HepG2 (cell line): ENCODE measurements around the gene TREM1. TPM values are rescaled to one million over a fixed set of nuclear protein-coding genes. Genes with fewer than 3 reads are reported as not detected.

Experiments used
- ATAC-seq: fragments of 200-7000 bp; cut with Tn5 transposase; 3 replicates; pipeline ENCODE4 v1.9.1; 2020; ENCODE audit warnings: mild to moderate bottlenecking, moderate library complexity
- BruUV-seq: library from RNA; stranded (reverse); fragments of 400-500 nt; replicated peaks from 2 replicates; lab custom pipeline; 2021; lab: Mats Ljungman, UMichigan
- CTCF ChIA-PET: fragments of 300-600 bp; formaldehyde crosslinking; extraction: SDS; loops from one replicate; lab custom pipeline; 2021; ENCODE audit warnings: low total read pairs, inconsistent platforms, low intra/inter-chr PET ratio; lab: Yijun Ruan, JAX
- POLR2A ChIA-PET: fragments of 350-600 bp; sonication (Branson Sonifier 250); formaldehyde crosslinking; loops from one replicate; lab custom pipeline; 2020; ENCODE audit warnings: antibody characterized with exemption, inconsistent platforms; lab: Yijun Ruan, JAX
- DNase-seq: peaks from one replicate; pipeline ENCODE4 v3.0.0-alpha.2; 2015; ENCODE audit warnings: low spot score
- FAIRE-seq: peaks from 3 replicates; lab custom pipeline; 2011; peaks lifted over from hg19 to GRCh38; lab: Jason Lieb, UNC
- H2AFZ ChIP-seq: one replicate; pipeline ENCODE4 v1.6.1; 2011; ENCODE audit warnings: low read length, inconsistent platforms
- H3K27ac ChIP-seq: fragments of 300-600 bp; 3 replicates; pipeline ENCODE4 v1.8.0; 2011; ENCODE audit warnings: mixed run types, mild to moderate bottlenecking, mixed read lengths, low read length, inconsistent platforms; ENCODE audit not compliant: insufficient read depth; ENCODE audit errors: extremely low read length
- H3K27me3 ChIP-seq, 2 experiments: fragments of 200-600 bp in 1 of 2; 2 replicates in 1 of 2; 3 replicates in 1 of 2; pipeline versions ENCODE4 v1.6.0 to v1.8.0; 2011; ENCODE audit warnings: low read length in 2 of 2, mild to moderate bottlenecking in 2 of 2, moderate library complexity in 2 of 2, inconsistent platforms in 1 of 2; ENCODE audit not compliant: insufficient read depth in 2 of 2, control insufficient read depth in 1 of 2
- H3K36me3 ChIP-seq, 2 experiments: fragments of 200-600 bp in 1 of 2; replicated peaks in 1 of 2; 2 replicates in 1 of 2; 3 replicates in 1 of 2; pipeline versions ENCODE4 v1.5.1 to v1.8.0; 2011; ENCODE audit warnings: low read length in 2 of 2, inconsistent platforms in 1 of 2; ENCODE audit not compliant: insufficient read depth in 2 of 2, control insufficient read depth in 1 of 2
- H3K4me1 ChIP-seq: 2 replicates; pipeline ENCODE4 v1.5.1; 2012; ENCODE audit warnings: low read length, inconsistent platforms; ENCODE audit not compliant: insufficient read depth
- H3K4me2 ChIP-seq: 2 replicates; pipeline ENCODE4 v1.6.0; 2011; ENCODE audit warnings: low read depth, low read length, inconsistent platforms
- H3K4me3 ChIP-seq, 3 experiments: fragments of 200-600 bp in 1 of 3; sonication (generic), shearing (Covaris generic) in 1 of 3; replicated peaks in 1 of 3; 2 replicates each; pipeline ENCODE4 v1.5.1; 2011 to 2016; ENCODE audit warnings: low read length in 3 of 3, inconsistent platforms in 2 of 3, low read depth in 2 of 3, mild to moderate bottlenecking in 2 of 3, control low read depth in 1 of 3, mixed read lengths in 1 of 3; ENCODE audit not compliant: insufficient read depth in 1 of 3
- H3K79me2 ChIP-seq: one replicate; pipeline ENCODE4 v1.6.1; 2011; ENCODE audit warnings: low read length, inconsistent platforms; ENCODE audit not compliant: insufficient read depth
- H3K9ac ChIP-seq: 2 replicates; pipeline ENCODE4 v1.6.0; 2011; ENCODE audit warnings: mild to moderate bottlenecking, low read depth, low read length, inconsistent platforms; ENCODE audit not compliant: insufficient read depth
- H3K9me3 ChIP-seq: 2 replicates; pipeline ENCODE4 v1.5.1; 2012; ENCODE audit warnings: mild to moderate bottlenecking, low read length
- H4K20me1 ChIP-seq: 2 replicates; pipeline ENCODE4 v1.6.0; 2011; ENCODE audit warnings: inconsistent platforms, mild to moderate bottlenecking, low read length, moderate library complexity; ENCODE audit not compliant: insufficient read depth
- ATF6 ChIP-seq: sonication (generic); formaldehyde crosslinking; conservative IDR thresholded peaks from 2 replicates; pipeline ENCODE4 v1.4.0; 2020; ENCODE audit warnings: missing genetic modification reagents
- ERF ChIP-seq: IDR thresholded peaks from 2 replicates; pipeline ENCODE4 v1.6.1; 2018; ENCODE audit warnings: missing biosample characterization, missing genetic modification reagents
- FOXM1 ChIP-seq: sonication (generic); formaldehyde crosslinking; IDR thresholded peaks from 2 replicates; pipeline ENCODE4 v1.5.0; 2020; ENCODE audit warnings: missing genetic modification reagents
- FOXO1 ChIP-seq: sonication (generic); formaldehyde crosslinking; IDR thresholded peaks from 2 replicates; pipeline ENCODE4 v1.4.0; 2020; ENCODE audit warnings: missing genetic modification reagents
- LBX2 ChIP-seq: sonication (generic); formaldehyde crosslinking; IDR thresholded peaks from 2 replicates; pipeline ENCODE4 v1.5.0; 2020; ENCODE audit warnings: missing genetic modification reagents, mild to moderate bottlenecking, borderline replicate concordance
- NR3C1 ChIP-seq: sonication (generic); formaldehyde crosslinking; IDR thresholded peaks from 2 replicates; pipeline ENCODE4 v1.4.0; 2020; ENCODE audit warnings: missing genetic modification reagents
- PRMT3 ChIP-seq: sonication (generic); formaldehyde crosslinking; IDR thresholded peaks from 2 replicates; pipeline ENCODE4 v1.8.1; 2022; ENCODE audit warnings: low read depth, mild to moderate bottlenecking, moderate library complexity, missing genetic modification reagents, borderline replicate concordance
- TEF ChIP-seq: sonication (generic); formaldehyde crosslinking; IDR thresholded peaks from 2 replicates; pipeline ENCODE4 v1.5.0; 2020; ENCODE audit warnings: missing genetic modification reagents
- ZBTB39 ChIP-seq: sonication (generic); formaldehyde crosslinking; IDR thresholded peaks from 2 replicates; pipeline ENCODE4 v1.5.0; 2020; ENCODE audit warnings: missing genetic modification reagents
- ZNF557 ChIP-seq: sonication (generic); formaldehyde crosslinking; IDR thresholded peaks from 2 replicates; pipeline ENCODE4 v1.4.0; 2020; ENCODE audit warnings: missing genetic modification reagents
- ZNF672 ChIP-seq: sonication (generic); formaldehyde crosslinking; IDR thresholded peaks from 2 replicates; pipeline ENCODE4 v1.8.1; 2022; ENCODE audit warnings: missing genetic modification reagents
- WGBS: methylation state at CpG from one replicate; pipeline ENCODE4 v1.1.6; 2017; ENCODE audit warnings: low lambda C conversion rate; 5-methylcytosine and 5-hydroxymethylcytosine counted together
- in situ Hi-C: cut with HindIII; loops from 2 replicates; pipeline ENCODE4 v1.10.0; 2017; ENCODE audit warnings: low pct_unique_long_range_greater_than_20kb; ENCODE audit not compliant: extremely low pct_ligation_motif_present
- intact Hi-C: fragments of 100-400 bp; cut with micrococcal nuclease; formaldehyde crosslinking; loops from one replicate; pipeline ENCODE4 v1.10.0; 2022; ENCODE audit not compliant: unreplicated experiment
- polyA plus RNA-seq, 8 experiments: library from polyadenylated mRNA; depleted of rRNA in 3 of 8; stranded (reverse) in 7 of 8; unstranded in 1 of 8; fragments of >200 nt; fragmentation: Illumina TruSeq in 4 of 8; extraction: Trizol in 4 of 8; gene quantifications; 2 replicates each; pipeline versions ENCODE4 v1.2.1 to v1.2.3, GENCODE V29; 2011 to 2016; ENCODE audit warnings: low read depth in 4 of 8, missing spikeins in 1 of 8, mixed read lengths in 1 of 8; ENCODE audit not compliant: insufficient read depth in 1 of 8
- total RNA-seq, 5 experiments: library from RNA; depleted of rRNA; stranded (reverse); fragments of >200 nt; fragmentation: Illumina TruSeq; extraction: Trizol; gene quantifications; 2 replicates each; pipeline ENCODE4 v1.2.3, GENCODE V29; 2016; ENCODE audit warnings: low read depth in 1 of 5
- TF ChIP-seq, protein P1 (sequence below): sonication (generic); formaldehyde crosslinking; IDR thresholded peaks from 2 replicates; pipeline ENCODE4 v1.5.1; 2020; ENCODE audit warnings: mild to moderate bottlenecking, missing genetic modification reagents, moderate library complexity

TREM1 gene
- total and polyA plus RNA-seq, 2 of the 13 experiments (the other 11 are each of a cell fraction or from before 2014, with no cell fraction given), result 0.49 TPM; not detected in 1

GRCh38 chr6:41335943-41336342 lies 49.5 kb upstream of the TREM1 start:
- no peak for FAIRE-seq
- H3K27me3 ChIP-seq, result peaks cover 10 to 60% of the 10 kb centered on the region in 2 experiments; a peak in 4 of 5 replicates
- no TSS peak for BruUV-seq
- in situ Hi-C loops (no loop called here), intact Hi-C loops (no loop called here)
- no peaks in the 10 kb centered on the region for H3K9me3 ChIP-seq
- H3K36me3 ChIP-seq, result no peaks in the 10 kb centered on the region
- no peaks in the 10 kb centered on the region for H3K79me2 ChIP-seq
- H3K9ac ChIP-seq, result no peak overlapping the region
- H3K4me1 ChIP-seq, result no peaks in the 10 kb centered on the region
- WGBS, result 42% methylated on average over 11 of the region's 11 CpGs
- no peaks in the 10 kb centered on the region for H4K20me1 ChIP-seq
- no peak overlapping the region for H3K27ac ChIP-seq
- H3K4me3 ChIP-seq, result no peak overlapping the region
- no peak for DNase-seq
- CTCF ChIA-PET, result no interaction called here
- ATAC-seq, result no peak
- no peak overlapping the region for H3K4me2 ChIP-seq
- POLR2A ChIA-PET, result no interaction called here
- no peak for TF ChIP-seq TEF
- no peak for TF ChIP-seq ZBTB39
- TF ChIP-seq ZNF672 (CRISPR knock-in tag), result no peak
- TF ChIP-seq NR3C1, result no peak
- no peak for TF ChIP-seq FOXM1
- TF ChIP-seq, protein P1, sequence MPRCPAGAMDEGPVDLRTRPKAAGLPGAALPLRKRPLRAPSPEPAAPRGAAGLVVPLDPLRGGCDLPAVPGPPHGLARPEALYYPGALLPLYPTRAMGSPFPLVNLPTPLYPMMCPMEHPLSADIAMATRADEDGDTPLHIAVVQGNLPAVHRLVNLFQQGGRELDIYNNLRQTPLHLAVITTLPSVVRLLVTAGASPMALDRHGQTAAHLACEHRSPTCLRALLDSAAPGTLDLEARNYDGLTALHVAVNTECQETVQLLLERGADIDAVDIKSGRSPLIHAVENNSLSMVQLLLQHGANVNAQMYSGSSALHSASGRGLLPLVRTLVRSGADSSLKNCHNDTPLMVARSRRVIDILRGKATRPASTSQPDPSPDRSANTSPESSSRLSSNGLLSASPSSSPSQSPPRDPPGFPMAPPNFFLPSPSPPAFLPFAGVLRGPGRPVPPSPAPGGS (CRISPR knock-in tag), result no peak
- no peak for TF ChIP-seq ZNF557
- no peak for TF ChIP-seq PRMT3
- TF ChIP-seq FOXO1 (CRISPR knock-in tag), result no peak
- TF ChIP-seq ERF (CRISPR knock-in tag), result no peak
- TF ChIP-seq ATF6, result no peak
- TF ChIP-seq LBX2 (CRISPR knock-in tag), result no peak
- H2AFZ ChIP-seq, result no peak overlapping the region
